H1 (cell line): ENCODE results near the gene SCO2. TPM values are rescaled to one million over a fixed set of nuclear protein-coding genes. Genes with fewer than 3 reads are reported as not detected.

Experiments
- CHD2 ChIP-seq: IDR thresholded peaks from 2 replicates; pipeline ENCODE4 v1.6.1; 2012; ENCODE audit warnings: low read length, improper control_type of control experiment
- KDM4A ChIP-seq: IDR thresholded peaks from one replicate; pipeline ENCODE4 v1.7.1; 2012; ENCODE audit warnings: low read depth, mild to moderate bottlenecking, moderate library complexity, low read length, inconsistent platforms; ENCODE audit not compliant: severe bottlenecking
- NANOG ChIP-seq: IDR thresholded peaks from 2 replicates; pipeline ENCODE4 v1.6.1; 2011; ENCODE audit warnings: low read length, low read depth, mild to moderate bottlenecking, inconsistent platforms; ENCODE audit not compliant: insufficient read depth, poor library complexity, severe bottlenecking
- NRF1 ChIP-seq: IDR thresholded peaks from 2 replicates; pipeline ENCODE4 v1.6.1; 2011; ENCODE audit warnings: mild to moderate bottlenecking, low read depth, low read length, improper control_type of control experiment
- POLR2AphosphoS5 ChIP-seq: IDR thresholded peaks from 2 replicates; pipeline ENCODE4 v1.6.1; 2011; ENCODE audit warnings: low read depth, low read length
- SUZ12 ChIP-seq: fragments of 200-600 bp; sonication (generic); IDR thresholded peaks from 2 replicates; pipeline ENCODE4 v1.6.1; 2012; ENCODE audit warnings: mild to moderate bottlenecking, inconsistent platforms, low read length, moderate library complexity, mixed read lengths
- TAF1 ChIP-seq: IDR thresholded peaks from 2 replicates; pipeline ENCODE4 v1.6.1; 2011; ENCODE audit warnings: mild to moderate bottlenecking, low read depth, low read length
- TEAD4 ChIP-seq: IDR thresholded peaks from 2 replicates; pipeline ENCODE4 v1.6.1; 2012; ENCODE audit warnings: low read depth, low read length, inconsistent platforms, mixed read lengths
- polyA plus RNA-seq, 7 experiments: library from polyadenylated mRNA; depleted of rRNA in 3 of 7; stranded (reverse) in 5 of 7; unstranded in 2 of 7; fragments of >200 nt in 5 of 7; fragments of 200-250 nt in 2 of 7; gene quantifications; 1 replicate in 5 of 7; 2 replicates in 1 of 7; 4 replicates in 1 of 7; pipeline versions ENCODE4 v1.2.1 to v1.2.3, GENCODE V29; 2011 to 2013; ENCODE audit warnings: missing spikeins in 2 of 7, mixed read lengths in 2 of 7
- total RNA-seq: library from RNA; stranded (reverse); fragmentation: NEBNext Ultra II Directional; extraction: Animal tissue kit (Norgen Biotek cat#: 25700); gene quantifications from 2 replicates; pipeline ENCODE4 v1.2.1, GENCODE V29; 2021
- TF ChIP-seq, protein P1 (sequence below): IDR thresholded peaks from 2 replicates; pipeline ENCODE4 v1.6.1; 2012; ENCODE audit warnings: inconsistent platforms
- TF ChIP-seq, protein P2 (sequence below): IDR thresholded peaks from 2 replicates; pipeline ENCODE4 v1.6.1; 2011; ENCODE audit warnings: low read length, improper control_type of control experiment

The SCO2 gene
- total and polyA plus RNA-seq, 2 of the 8 experiments (the other 6 are each of a cell fraction or from before 2014, with no cell fraction given) = 2.0 TPM; not detected in 1

DNA sequence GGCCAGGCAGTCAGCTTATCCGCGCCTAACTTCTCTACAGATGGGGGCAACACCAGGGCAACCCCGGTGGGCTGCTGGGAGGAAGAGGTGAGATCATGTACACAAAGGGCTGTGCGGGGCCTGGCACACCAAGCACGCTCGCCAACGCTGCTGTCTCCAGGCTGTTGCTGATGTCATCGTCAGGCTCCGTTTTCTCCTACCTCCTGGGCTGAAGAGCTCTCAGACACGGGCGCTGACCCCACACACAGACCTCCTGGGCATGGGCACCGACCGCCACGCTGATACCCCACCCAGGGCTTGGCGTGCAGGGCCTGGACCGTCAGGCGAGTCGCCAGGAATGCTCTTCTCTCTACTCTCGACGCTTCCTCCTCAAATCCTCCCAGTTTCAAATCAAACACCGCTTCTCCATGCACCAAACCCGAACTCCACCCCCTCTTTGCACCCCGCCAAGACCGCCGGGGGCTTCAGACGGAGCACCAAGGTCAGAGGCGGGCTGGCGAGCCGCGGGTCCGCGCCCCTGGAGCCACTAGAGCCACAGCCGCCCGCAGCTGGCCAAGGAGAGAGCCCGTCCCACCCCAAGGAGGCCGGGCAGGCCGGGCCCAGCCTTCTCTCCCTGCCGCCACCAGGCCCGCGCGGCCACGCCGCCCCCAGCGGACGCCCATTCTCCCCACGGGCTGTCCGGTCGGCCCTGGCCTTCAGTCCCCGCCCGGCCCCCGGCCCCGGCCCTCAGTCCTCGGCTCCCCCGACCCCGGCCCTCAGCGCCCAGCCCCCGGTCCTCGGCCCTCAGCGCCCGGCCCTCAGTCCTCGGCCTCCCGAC is 51.3 kb downstream of the SCO2 start (continued):
- TF ChIP-seq, protein P1, sequence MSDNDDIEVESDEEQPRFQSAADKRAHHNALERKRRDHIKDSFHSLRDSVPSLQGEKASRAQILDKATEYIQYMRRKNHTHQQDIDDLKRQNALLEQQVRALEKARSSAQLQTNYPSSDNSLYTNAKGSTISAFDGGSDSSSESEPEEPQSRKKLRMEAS = no peak
- TF ChIP-seq TEAD4 (no peak), KDM4A (no peak), TAF1 (no peak), NANOG (no peak), CHD2 (no peak), SUZ12 (no peak), NRF1 (no peak), POLR2AphosphoS5 (no peak)
- TF ChIP-seq, protein P2, sequence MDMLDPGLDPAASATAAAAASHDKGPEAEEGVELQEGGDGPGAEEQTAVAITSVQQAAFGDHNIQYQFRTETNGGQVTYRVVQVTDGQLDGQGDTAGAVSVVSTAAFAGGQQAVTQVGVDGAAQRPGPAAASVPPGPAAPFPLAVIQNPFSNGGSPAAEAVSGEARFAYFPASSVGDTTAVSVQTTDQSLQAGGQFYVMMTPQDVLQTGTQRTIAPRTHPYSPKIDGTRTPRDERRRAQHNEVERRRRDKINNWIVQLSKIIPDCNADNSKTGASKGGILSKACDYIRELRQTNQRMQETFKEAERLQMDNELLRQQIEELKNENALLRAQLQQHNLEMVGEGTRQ = no peak

Other genes starting within 250 kb of the SCO2 start
- 92.8 and 106 TPM in 2 replicates for gene PLXNB2, start 218.0 kb downstream of the SCO2 start, total RNA-seq
- 58.3 and 83.3 TPM in 2 replicates for gene PLXNB2, start 218.0 kb downstream of the SCO2 start, polyA plus RNA-seq (2011; rRNA removed)
- gene DENND6B, start 198.6 kb downstream of the SCO2 start, total RNA-seq = 1.1 TPM in 2 replicates
- 1.9 and 3.6 TPM in 2 replicates for gene DENND6B, start 198.6 kb downstream of the SCO2 start, polyA plus RNA-seq (2011; rRNA removed)
- gene PPP6R2, start 182.3 kb downstream of the SCO2 start, total RNA-seq = 32.2 and 32.3 TPM in 2 replicates
- 25.0 and 33.1 TPM in 2 replicates for gene PPP6R2, start 182.3 kb downstream of the SCO2 start, polyA plus RNA-seq (2011; rRNA removed)
- 68.4 and 71.5 TPM in 2 replicates for gene SBF1, start 50.6 kb downstream of the SCO2 start, total RNA-seq
- 29.1 and 53.7 TPM in 2 replicates for gene SBF1, start 50.6 kb downstream of the SCO2 start, polyA plus RNA-seq (2011; rRNA removed)
- 7.5 and 8.0 TPM in 2 replicates for gene ADM2, start 44.1 kb downstream of the SCO2 start, total RNA-seq
- gene ADM2, start 44.1 kb downstream of the SCO2 start, polyA plus RNA-seq (2011; rRNA removed) = 3.3 and 6.8 TPM in 2 replicates
- gene MIOX, start 38.7 kb downstream of the SCO2 start, total RNA-seq = 0.30 and 0.33 TPM in 2 replicates
- gene MIOX, start 38.7 kb downstream of the SCO2 start, polyA plus RNA-seq (2011; rRNA removed) = 0.32 and 0.57 TPM in 2 replicates
- gene LMF2, start 17.9 kb downstream of the SCO2 start, total RNA-seq = 31.3 and 34.3 TPM in 2 replicates
- gene LMF2, start 17.9 kb downstream of the SCO2 start, polyA plus RNA-seq (2011; rRNA removed) = 62.9 and 80.4 TPM in 2 replicates
- 62.2 and 70.4 TPM in 2 replicates for gene NCAPH2, start 17.4 kb downstream of the SCO2 start, total RNA-seq
- gene NCAPH2, start 17.4 kb downstream of the SCO2 start, polyA plus RNA-seq (2011; rRNA removed) = 73.8 and 81.6 TPM in 2 replicates
- gene TYMP, start 4.4 kb upstream of the SCO2 start, total RNA-seq = 0.43 and 0.46 TPM in 2 replicates
- gene TYMP, start 4.4 kb upstream of the SCO2 start, polyA plus RNA-seq (2011; rRNA removed) = 0.48 and 0.83 TPM in 2 replicates
- not detected in 2 replicates for gene KLHDC7B, start 20.3 kb upstream of the SCO2 start, total RNA-seq
- gene KLHDC7B, start 20.3 kb upstream of the SCO2 start, polyA plus RNA-seq (2011; rRNA removed) = not detected in 2 replicates
- gene SYCE3, start 37.3 kb upstream of the SCO2 start, total RNA-seq = not detected in 2 replicates
- 1.9 and 2.9 TPM in 2 replicates for gene SYCE3, start 37.3 kb upstream of the SCO2 start, polyA plus RNA-seq (2011; rRNA removed)
- gene CPT1B, start 52.8 kb upstream of the SCO2 start, total RNA-seq = 33.1 and 36.2 TPM in 2 replicates
- 34.2 and 47.7 TPM in 2 replicates for gene CPT1B, start 52.8 kb upstream of the SCO2 start, polyA plus RNA-seq (2011; rRNA removed)
- 42.2 and 51.8 TPM in 2 replicates for gene CHKB, start 57.3 kb upstream of the SCO2 start, total RNA-seq
- 27.9 and 28.4 TPM in 2 replicates for gene CHKB, start 57.3 kb upstream of the SCO2 start, polyA plus RNA-seq (2011; rRNA removed)
- gene MAPK8IP2, start 75.2 kb upstream of the SCO2 start, total RNA-seq = 5.5 and 6.7 TPM in 2 replicates
- gene MAPK8IP2, start 75.2 kb upstream of the SCO2 start, polyA plus RNA-seq (2011; rRNA removed) = 1.5 and 1.7 TPM in 2 replicates
- 7.7 and 9.8 TPM in 2 replicates for gene ARSA, start 102.6 kb upstream of the SCO2 start, total RNA-seq
- gene ARSA, start 102.6 kb upstream of the SCO2 start, polyA plus RNA-seq (2011; rRNA removed) = 10.1 and 14.3 TPM in 2 replicates
- 6.0 and 6.3 TPM in 2 replicates for gene SHANK3, start 147.2 kb upstream of the SCO2 start, total RNA-seq
- 1.5 and 2.8 TPM in 2 replicates for gene SHANK3, start 147.2 kb upstream of the SCO2 start, polyA plus RNA-seq (2011; rRNA removed)
- gene ACR, start 212.6 kb upstream of the SCO2 start, total RNA-seq = 0.56 TPM in 1 of 2 replicates, not detected in the other
- 0.05 TPM in 1 of 2 replicates, not detected in the other for gene ACR, start 212.6 kb upstream of the SCO2 start, polyA plus RNA-seq (2011; rRNA removed)